Measurements from ENCODE around the gene PRDX5. TPM values are rescaled to one million over a fixed set of nuclear protein-coding genes. Genes with fewer than 3 reads are reported as not detected.
"Not testable (repeated sequence)": the region's sequence is repeated elsewhere in the genome, so short reads cannot be mapped to it uniquely, and the experiment has no call there.

Gene PRDX5
- total RNA-seq, 1 donor from 2014 or later, result 144 TPM

- H3K27ac ChIP-seq (ENCODE audit: low read depth, low read length); H3K9me3 ChIP-seq (ENCODE audit: control insufficient read depth in 3 of 3, low read length in 3 of 3); H3K4me3 ChIP-seq (ENCODE audit: low read length in 3 of 3); H3K27me3 ChIP-seq (ENCODE audit: control insufficient read depth in 3 of 3, insufficient read depth in 3 of 3, low read length in 3 of 3): not testable (repeated sequence)
- Histone ChIP-seq H3K36me3 (ENCODE audit: control insufficient read depth in 3 of 3, insufficient read depth in 3 of 3, low read length in 3 of 3) (peaks cover 15 to 27% (median 24%) of the 10 kb centered on the region in 3 donors), H3K4me1 (ENCODE audit: control insufficient read depth in 3 of 3, insufficient read depth in 3 of 3, low read length in 3 of 3) (peaks cover 36 to 58% (median 45%) of the 10 kb centered on the region in 3 donors), H3K9ac (ENCODE audit: low read depth in 1 of 3, low read length in 3 of 3) (peak overlapping the region in 1 of 3 donors; percentile 97)
Measured at GRCh38 chr11:64315667-64316526, 2.0 kb upstream of the PRDX5 start.

DNA sequence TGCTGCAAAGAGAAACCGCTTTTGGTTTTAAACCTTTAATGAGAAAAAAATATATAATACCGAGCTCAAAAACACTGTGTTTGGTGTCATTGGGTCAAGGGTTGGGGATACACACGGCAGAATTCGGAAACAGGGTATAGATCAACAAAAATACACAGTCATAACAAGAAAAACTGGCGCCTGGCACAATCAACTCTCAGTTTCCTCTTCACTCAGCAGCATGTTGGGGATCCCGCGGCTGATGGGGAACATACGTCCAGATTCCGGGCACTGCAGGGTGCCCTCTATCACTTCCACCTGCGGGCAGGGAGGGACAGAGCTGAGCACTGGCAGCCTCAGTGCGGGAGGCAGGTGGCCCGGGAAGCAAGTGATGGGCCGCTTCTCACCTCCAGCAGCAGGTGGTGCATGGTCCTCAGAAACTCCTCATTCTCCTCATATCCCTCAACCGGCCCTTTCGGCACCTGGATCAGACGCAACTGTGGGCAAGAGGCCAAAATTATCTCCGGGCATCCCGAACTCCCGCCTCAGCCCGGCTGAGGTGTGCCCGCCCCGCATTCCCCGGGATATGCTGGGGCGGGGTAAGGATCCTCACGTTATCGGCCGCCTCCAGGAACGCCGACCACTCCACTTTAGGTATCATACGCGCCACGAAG lies 1.1 kb upstream of the PRDX5 start:
- no peaks in the 10 kb centered on the region for H3K27me3 ChIP-seq (ENCODE audit: control insufficient read depth in 3 of 3, insufficient read depth in 3 of 3, low read length in 3 of 3)
- peak overlapping the region; percentile 92 to 97 (median 96) for H3K9ac ChIP-seq (ENCODE audit: low read depth in 1 of 3, low read length in 3 of 3)
- H3K36me3 ChIP-seq (ENCODE audit: control insufficient read depth in 3 of 3, insufficient read depth in 3 of 3, low read length in 3 of 3), result peaks cover 22 to 27% (median 27%) of the 10 kb centered on the region in 3 donors
- peaks cover 36 to 58% (median 45%) of the 10 kb centered on the region in 3 donors for H3K4me1 ChIP-seq (ENCODE audit: control insufficient read depth in 3 of 3, insufficient read depth in 3 of 3, low read length in 3 of 3)
- H3K9me3 ChIP-seq (ENCODE audit: control insufficient read depth in 3 of 3, low read length in 3 of 3), result no peaks in the 10 kb centered on the region
- peak overlapping the region; percentile 99 for H3K27ac ChIP-seq (ENCODE audit: low read depth, low read length)
- peak overlapping the region; percentile 87 to 95 (median 95) for H3K4me3 ChIP-seq (ENCODE audit: low read length in 3 of 3)

DNA sequence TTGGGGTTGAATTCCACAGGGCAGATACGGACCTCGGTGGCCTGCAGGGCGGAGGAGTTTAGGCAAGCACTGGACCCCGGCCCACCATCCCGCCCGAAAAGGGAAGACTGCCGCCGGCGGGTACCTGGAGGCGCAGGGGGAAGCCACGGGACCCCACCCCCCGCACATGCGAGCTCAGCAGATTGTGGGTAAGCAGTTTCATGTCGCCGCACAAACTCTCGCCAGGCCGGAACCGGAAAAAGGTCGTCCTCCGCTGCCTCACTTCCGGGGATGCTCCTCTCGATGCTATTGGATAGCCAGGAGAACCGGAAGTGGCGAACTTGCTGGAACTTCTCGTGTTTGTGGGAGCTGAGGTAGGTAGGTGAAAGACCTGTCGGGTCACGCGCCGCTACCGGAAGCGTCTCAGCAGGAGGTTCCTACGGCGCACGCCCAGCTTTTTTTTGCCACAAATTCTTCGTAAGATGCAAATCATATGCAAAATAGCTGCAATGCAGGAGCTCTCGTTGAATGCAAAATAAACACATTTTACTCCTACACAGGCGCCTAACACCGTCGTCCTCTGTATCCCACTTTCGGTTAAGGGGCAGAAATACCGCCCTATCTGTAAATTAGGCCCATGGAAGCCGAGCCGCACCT lies 478 bp upstream of the PRDX5 start, which contains the start of gene TRMT112:
Gene TRMT112, minus strand, starts transcription at position 235 of the 636 bp plus-strand sequence. Its CDS starts 33 bp downstream, at position 202.
- peaks cover 36 to 56% (median 43%) of the 10 kb centered on the region in 3 donors for H3K4me1 ChIP-seq (ENCODE audit: control insufficient read depth in 3 of 3, insufficient read depth in 3 of 3, low read length in 3 of 3)
- H3K27ac ChIP-seq (ENCODE audit: low read depth, low read length), result peak within 1 kb of the TSS; percentile 99
- H3K4me3 ChIP-seq (ENCODE audit: low read length in 3 of 3), result peak within 1 kb of the TSS; percentile 87 to 95 (median 95)
- H3K36me3 ChIP-seq (ENCODE audit: control insufficient read depth in 3 of 3, insufficient read depth in 3 of 3, low read length in 3 of 3), result peaks cover 25 to 31% (median 27%) of the 10 kb centered on the region in 3 donors
- H3K9ac ChIP-seq (ENCODE audit: low read depth in 1 of 3, low read length in 3 of 3), result peak within 1 kb of the TSS; percentile 92 to 97 (median 96)
- no peaks in the 10 kb centered on the region for H3K27me3 ChIP-seq (ENCODE audit: control insufficient read depth in 3 of 3, insufficient read depth in 3 of 3, low read length in 3 of 3)
- no peaks in the 10 kb centered on the region for H3K9me3 ChIP-seq (ENCODE audit: control insufficient read depth in 3 of 3, low read length in 3 of 3)

DNA sequence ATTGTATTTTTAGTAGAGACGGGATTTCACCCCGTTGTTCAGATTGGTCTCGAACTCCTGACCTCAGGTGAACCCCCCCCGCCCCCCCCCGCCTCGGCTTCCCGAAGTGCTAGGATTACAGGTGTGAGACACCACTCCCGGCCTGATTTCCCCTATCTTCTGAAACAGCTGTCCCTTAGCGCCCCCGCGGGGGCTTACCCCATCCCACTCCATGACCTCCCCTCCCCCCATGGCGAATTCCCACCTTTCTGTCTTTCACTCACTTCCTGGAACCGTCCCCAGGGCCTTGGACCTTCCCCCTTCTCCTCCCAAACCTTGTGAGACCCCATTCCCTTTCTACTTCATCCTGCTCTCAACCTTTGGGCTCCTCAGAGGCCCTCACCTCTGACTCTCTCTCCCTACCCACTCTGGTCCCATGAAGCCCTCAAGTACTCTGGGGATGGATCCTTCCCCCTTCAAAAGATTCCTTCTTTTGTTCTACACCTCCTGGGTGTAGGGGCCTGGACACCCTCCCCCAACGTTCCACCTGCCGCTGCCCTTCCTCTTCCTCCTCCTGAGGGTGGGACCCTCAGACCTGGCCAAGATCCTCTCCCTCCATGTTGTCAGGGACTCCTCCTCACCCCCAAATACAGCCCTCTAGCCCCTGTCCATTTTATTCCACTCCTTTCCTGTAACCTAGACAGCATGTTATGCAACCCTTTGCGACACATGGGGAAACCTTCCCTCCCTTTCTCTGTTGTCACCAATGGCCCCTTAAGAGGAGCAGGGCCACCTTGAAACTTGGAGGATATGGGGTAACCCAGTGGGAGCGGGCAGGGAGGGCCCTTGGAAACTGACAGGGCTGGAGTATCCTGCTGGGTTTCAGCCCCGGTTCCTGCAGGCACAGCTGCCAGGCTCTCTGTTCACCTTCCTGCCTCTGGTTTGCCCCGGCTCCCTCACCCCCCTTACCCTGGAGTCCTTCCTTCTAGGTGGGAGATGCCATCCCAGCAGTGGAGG lies 1.1 kb downstream of the PRDX5 start:
- Histone ChIP-seq H3K27ac (ENCODE audit: low read depth, low read length) (peak overlapping the region; percentile 99), H3K4me1 (ENCODE audit: control insufficient read depth in 3 of 3, insufficient read depth in 3 of 3, low read length in 3 of 3) (peaks cover 20 to 40% (median 27%) of the 10 kb centered on the region in 3 donors), H3K9me3 (ENCODE audit: control insufficient read depth in 3 of 3, low read length in 3 of 3) (no peaks in the 10 kb centered on the region), H3K27me3 (ENCODE audit: control insufficient read depth in 3 of 3, insufficient read depth in 3 of 3, low read length in 3 of 3) (no peaks in the 10 kb centered on the region), H3K4me3 (ENCODE audit: low read length in 3 of 3) (peak overlapping the region; percentile 87 to 95 (median 95)), H3K9ac (ENCODE audit: low read depth in 1 of 3, low read length in 3 of 3) (peak overlapping the region; percentile 89 to 96 (median 94)), H3K36me3 (ENCODE audit: control insufficient read depth in 3 of 3, insufficient read depth in 3 of 3, low read length in 3 of 3) (peaks cover 28 to 37% (median 32%) of the 10 kb centered on the region in 3 donors)

DNA sequence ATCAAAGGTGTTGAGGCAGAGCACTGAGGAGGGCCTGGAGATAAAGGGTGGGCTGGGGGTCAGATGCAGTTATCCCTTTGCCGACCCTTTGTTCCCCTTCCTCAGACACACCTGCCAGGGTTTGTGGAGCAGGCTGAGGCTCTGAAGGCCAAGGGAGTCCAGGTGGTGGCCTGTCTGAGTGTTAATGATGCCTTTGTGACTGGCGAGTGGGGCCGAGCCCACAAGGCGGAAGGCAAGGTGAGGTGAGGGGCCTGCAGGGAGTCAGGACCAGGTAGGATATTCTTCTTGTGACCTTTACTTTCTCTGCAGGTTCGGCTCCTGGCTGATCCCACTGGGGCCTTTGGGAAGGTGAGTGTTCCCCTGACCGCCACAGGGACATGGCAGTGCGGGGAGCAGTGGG lies 2.6 kb downstream of the PRDX5 start:
- peaks cover 19 to 24% (median 21%) of the 10 kb centered on the region in 3 donors for H3K36me3 ChIP-seq (ENCODE audit: control insufficient read depth in 3 of 3, insufficient read depth in 3 of 3, low read length in 3 of 3)
- H3K4me1 ChIP-seq (ENCODE audit: control insufficient read depth in 3 of 3, insufficient read depth in 3 of 3, low read length in 3 of 3), result peaks cover 18 to 33% (median 21%) of the 10 kb centered on the region in 3 donors
- H3K9ac ChIP-seq (ENCODE audit: low read depth in 1 of 3, low read length in 3 of 3), result no peak overlapping the region
- H3K27ac ChIP-seq (ENCODE audit: low read depth, low read length), result no peak overlapping the region
- H3K9me3 ChIP-seq (ENCODE audit: control insufficient read depth in 3 of 3, low read length in 3 of 3), result no peaks in the 10 kb centered on the region
- H3K27me3 ChIP-seq (ENCODE audit: control insufficient read depth in 3 of 3, insufficient read depth in 3 of 3, low read length in 3 of 3), result no peaks in the 10 kb centered on the region
- no peak overlapping the region for H3K4me3 ChIP-seq (ENCODE audit: low read length in 3 of 3)

DNA sequence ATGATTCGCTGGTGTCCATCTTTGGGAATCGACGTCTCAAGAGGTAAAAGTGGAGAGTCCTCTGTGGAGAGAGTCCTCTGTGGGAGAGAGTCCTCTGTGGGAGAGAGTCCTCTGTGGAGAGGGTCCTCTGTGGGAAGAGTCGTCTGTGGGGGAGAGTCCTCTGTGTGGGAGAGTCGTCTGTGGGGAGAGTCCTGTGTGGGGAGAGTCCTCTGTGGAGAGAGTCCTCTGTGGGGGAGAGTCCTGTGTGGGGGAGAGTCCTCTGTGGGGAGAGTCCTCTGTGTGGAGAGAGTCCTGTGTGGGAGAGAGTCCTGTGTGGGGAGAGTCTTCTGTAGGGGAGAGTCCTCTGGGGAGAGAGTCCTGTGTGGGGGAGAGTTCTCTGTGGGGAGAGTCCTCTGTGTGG lies 3.1 kb downstream of the PRDX5 start:
- Histone ChIP-seq H3K27ac (ENCODE audit: low read depth, low read length) (no peak overlapping the region), H3K27me3 (ENCODE audit: control insufficient read depth in 3 of 3, insufficient read depth in 3 of 3, low read length in 3 of 3) (no peaks in the 10 kb centered on the region), H3K9me3 (ENCODE audit: control insufficient read depth in 3 of 3, low read length in 3 of 3) (no peaks in the 10 kb centered on the region), H3K4me1 (ENCODE audit: control insufficient read depth in 3 of 3, insufficient read depth in 3 of 3, low read length in 3 of 3) (peaks cover 18 to 28% (median 20%) of the 10 kb centered on the region in 3 donors), H3K9ac (ENCODE audit: low read depth in 1 of 3, low read length in 3 of 3) (no peak overlapping the region), H3K36me3 (ENCODE audit: control insufficient read depth in 3 of 3, insufficient read depth in 3 of 3, low read length in 3 of 3) (peaks cover 15 to 20% (median 19%) of the 10 kb centered on the region in 3 donors), H3K4me3 (ENCODE audit: low read length in 3 of 3) (no peak overlapping the region)

DNA sequence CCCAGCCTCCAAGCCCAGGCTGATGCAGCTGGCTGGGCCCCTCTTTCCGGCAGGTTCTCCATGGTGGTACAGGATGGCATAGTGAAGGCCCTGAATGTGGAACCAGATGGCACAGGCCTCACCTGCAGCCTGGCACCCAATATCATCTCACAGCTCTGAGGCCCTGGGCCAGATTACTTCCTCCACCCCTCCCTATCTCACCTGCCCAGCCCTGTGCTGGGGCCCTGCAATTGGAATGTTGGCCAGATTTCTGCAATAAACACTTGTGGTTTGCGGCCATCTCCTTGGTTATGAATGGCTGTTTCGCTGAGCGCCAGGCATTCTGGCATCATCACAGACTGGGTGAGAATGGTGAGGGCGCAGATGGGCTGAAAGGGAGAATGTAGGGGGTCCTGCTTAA lies 3.6 kb downstream of the PRDX5 start:
- no peaks in the 10 kb centered on the region for H3K27me3 ChIP-seq (ENCODE audit: control insufficient read depth in 3 of 3, insufficient read depth in 3 of 3, low read length in 3 of 3)
- peaks cover 15 to 17% (median 16%) of the 10 kb centered on the region in 3 donors for H3K36me3 ChIP-seq (ENCODE audit: control insufficient read depth in 3 of 3, insufficient read depth in 3 of 3, low read length in 3 of 3)
- no peak overlapping the region for H3K9ac ChIP-seq (ENCODE audit: low read depth in 1 of 3, low read length in 3 of 3)
- H3K4me1 ChIP-seq (ENCODE audit: control insufficient read depth in 3 of 3, insufficient read depth in 3 of 3, low read length in 3 of 3), result peaks cover 13 to 23% (median 15%) of the 10 kb centered on the region in 3 donors
- H3K9me3 ChIP-seq (ENCODE audit: control insufficient read depth in 3 of 3, low read length in 3 of 3), result no peaks in the 10 kb centered on the region
- H3K27ac ChIP-seq (ENCODE audit: low read depth, low read length), result no peak overlapping the region
- no peak overlapping the region for H3K4me3 ChIP-seq (ENCODE audit: low read length in 3 of 3)

DNA sequence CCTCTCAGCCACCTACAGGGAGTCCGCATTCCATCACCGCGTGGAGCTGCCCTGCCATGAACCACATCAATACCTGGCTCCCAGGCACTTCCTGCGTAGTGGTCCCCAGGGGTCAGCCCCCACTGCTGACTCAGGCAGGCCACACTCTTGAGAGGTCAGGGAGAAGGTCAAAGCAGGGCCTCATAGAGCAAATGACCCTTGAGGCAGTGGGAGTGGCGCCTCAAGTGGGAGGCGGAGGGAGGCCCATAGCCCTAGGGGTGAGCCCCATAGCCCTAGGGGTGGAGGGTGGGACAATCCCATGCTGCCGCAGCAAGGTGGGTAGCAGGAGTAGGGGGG lies 5.0 kb downstream of the PRDX5 start:
- H3K9me3 ChIP-seq (ENCODE audit: control insufficient read depth in 3 of 3, low read length in 3 of 3), result no peaks in the 10 kb centered on the region

GRCh38 chr11:64323373-64323772 lies 5.5 kb downstream of the PRDX5 start:
- H3K4me1 ChIP-seq (ENCODE audit: control insufficient read depth in 3 of 3, insufficient read depth in 3 of 3, low read length in 3 of 3), result peaks cover 8 to 12% (median 8%) of the 10 kb centered on the region in 3 donors
- no peak overlapping the region for H3K4me3 ChIP-seq (ENCODE audit: low read length in 3 of 3)
- no peak overlapping the region for H3K27ac ChIP-seq (ENCODE audit: low read depth, low read length)
- H3K27me3 ChIP-seq (ENCODE audit: control insufficient read depth in 3 of 3, insufficient read depth in 3 of 3, low read length in 3 of 3), result no peaks in the 10 kb centered on the region
- H3K36me3 ChIP-seq (ENCODE audit: control insufficient read depth in 3 of 3, insufficient read depth in 3 of 3, low read length in 3 of 3), result peaks cover 15 to 17% (median 16%) of the 10 kb centered on the region in 3 donors
- H3K9me3 ChIP-seq (ENCODE audit: control insufficient read depth in 3 of 3, low read length in 3 of 3), result no peaks in the 10 kb centered on the region
- no peak overlapping the region for H3K9ac ChIP-seq (ENCODE audit: low read depth in 1 of 3, low read length in 3 of 3)

More for the DNA sequence above, 5.0 kb downstream of the PRDX5 start:
- Histone ChIP-seq H3K9ac (ENCODE audit: low read depth in 1 of 3, low read length in 3 of 3) (no peak overlapping the region), H3K4me3 (ENCODE audit: low read length in 3 of 3) (no peak overlapping the region), H3K36me3 (ENCODE audit: control insufficient read depth in 3 of 3, insufficient read depth in 3 of 3, low read length in 3 of 3) (peaks cover 15 to 17% (median 16%) of the 10 kb centered on the region in 3 donors), H3K27ac (ENCODE audit: low read depth, low read length) (no peak overlapping the region), H3K4me1 (ENCODE audit: control insufficient read depth in 3 of 3, insufficient read depth in 3 of 3, low read length in 3 of 3) (peaks cover 8 to 12% (median 8%) of the 10 kb centered on the region in 3 donors), H3K27me3 (ENCODE audit: control insufficient read depth in 3 of 3, insufficient read depth in 3 of 3, low read length in 3 of 3) (no peaks in the 10 kb centered on the region)
